ENCODE measurements around the gene LGR6. TPM values are rescaled to one million over a fixed set of nuclear protein-coding genes. Genes with fewer than 3 reads are reported as not detected.
"Not testable (repeated sequence)": the region's sequence is repeated elsewhere in the genome, so short reads cannot be mapped to it uniquely, and the experiment has no call there.

Gene LGR6
- total RNA-seq, 2 donors from 2014 or later: 1.3 to 1.6 TPM

GRCh38 chr1:202343652-202344349, 150.2 kb downstream of the LGR6 start:
- no peaks in the 10 kb centered on the region for H3K9me3 ChIP-seq
- H3K27me3 ChIP-seq: no peaks in the 10 kb centered on the region
- TF ChIP-seq, protein P1, sequence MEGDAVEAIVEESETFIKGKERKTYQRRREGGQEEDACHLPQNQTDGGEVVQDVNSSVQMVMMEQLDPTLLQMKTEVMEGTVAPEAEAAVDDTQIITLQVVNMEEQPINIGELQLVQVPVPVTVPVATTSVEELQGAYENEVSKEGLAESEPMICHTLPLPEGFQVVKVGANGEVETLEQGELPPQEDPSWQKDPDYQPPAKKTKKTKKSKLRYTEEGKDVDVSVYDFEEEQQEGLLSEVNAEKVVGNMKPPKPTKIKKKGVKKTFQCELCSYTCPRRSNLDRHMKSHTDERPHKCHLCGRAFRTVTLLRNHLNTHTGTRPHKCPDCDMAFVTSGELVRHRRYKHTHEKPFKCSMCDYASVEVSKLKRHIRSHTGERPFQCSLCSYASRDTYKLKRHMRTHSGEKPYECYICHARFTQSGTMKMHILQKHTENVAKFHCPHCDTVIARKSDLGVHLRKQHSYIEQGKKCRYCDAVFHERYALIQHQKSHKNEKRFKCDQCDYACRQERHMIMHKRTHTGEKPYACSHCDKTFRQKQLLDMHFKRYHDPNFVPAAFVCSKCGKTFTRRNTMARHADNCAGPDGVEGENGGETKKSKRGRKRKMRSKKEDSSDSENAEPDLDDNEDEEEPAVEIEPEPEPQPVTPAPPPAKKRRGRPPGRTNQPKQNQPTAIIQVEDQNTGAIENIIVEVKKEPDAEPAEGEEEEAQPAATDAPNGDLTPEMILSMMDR (IDR thresholded peaks at IDR 0.05): peak; percentile 84
- DNase-seq: no peak
- intact Hi-C loops (cut with DNase I): no loop called here
- no peak overlapping the region for H3K9ac ChIP-seq (ENCODE audit: low read depth in 2 of 2, low read length in 2 of 2)
- peaks cover 4% of the 10 kb centered on the region for H3K4me1 ChIP-seq
- no peak overlapping the region for H3K4me3 ChIP-seq
- H3K27ac ChIP-seq: no peak overlapping the region
- no peaks in the 10 kb centered on the region for H3K36me3 ChIP-seq

- no peak for DNase-seq
- Histone ChIP-seq H3K4me1 (peaks cover 6% of the 10 kb centered on the region), H3K27me3 (no peaks in the 10 kb centered on the region), H3K27ac (no peak overlapping the region), H3K36me3 (no peaks in the 10 kb centered on the region), H3K9me3 (no peaks in the 10 kb centered on the region), H3K4me3 (no peak overlapping the region), H3K9ac (ENCODE audit: low read depth in 2 of 2, low read length in 2 of 2) (no peak overlapping the region)
- intact Hi-C loops (cut with DNase I): no loop called here
- TF ChIP-seq, protein P1 (IDR thresholded peaks at IDR 0.05): no peak
These were observed 154.5 kb downstream of the LGR6 start for GRCh38 chr1:202348005-202348508.

GRCh38 chr1:202348509-202349205, 155.1 kb downstream of the LGR6 start, which contains the start of gene PPP1R12B:
Gene PPP1R12B (plus strand): TSS chr1:202348699. CDS start chr1:202348852, 153 bp downstream.
- intact Hi-C loops (cut with DNase I): no loop called here

GRCh38 chr1:202349206-202349928, 155.8 kb downstream of the LGR6 start:
- peak overlapping the region; percentile 88 for H3K27ac ChIP-seq
- peaks cover 6% of the 10 kb centered on the region for H3K4me1 ChIP-seq
- DNase-seq: no peak
- peak overlapping the region; percentile 90 to 91 for H3K9ac ChIP-seq (ENCODE audit: low read depth in 2 of 2, low read length in 2 of 2)
- TF ChIP-seq, protein P1 (IDR thresholded peaks at IDR 0.05): no peak
- no peaks in the 10 kb centered on the region for H3K9me3 ChIP-seq
- H3K36me3 ChIP-seq: no peaks in the 10 kb centered on the region
- H3K4me3 ChIP-seq: peak overlapping the region; percentile 100
- no peaks in the 10 kb centered on the region for H3K27me3 ChIP-seq
- intact Hi-C loops (cut with DNase I): no loop called here

More at GRCh38 chr1:202348509-202349205, 155.1 kb downstream of the LGR6 start, which contains the start of gene PPP1R12B:
- peak within 1 kb of the TSS; percentile 88 for H3K27ac ChIP-seq
- H3K9ac ChIP-seq (ENCODE audit: low read depth in 2 of 2, low read length in 2 of 2): peak within 1 kb of the TSS; percentile 90 to 91
- TF ChIP-seq, protein P1 (IDR thresholded peaks at IDR 0.05): no peak
- DNase-seq: peak; percentile 97
- H3K27me3 ChIP-seq: no peaks in the 10 kb centered on the region
- H3K9me3 ChIP-seq: no peaks in the 10 kb centered on the region
- H3K4me3 ChIP-seq: peak within 1 kb of the TSS; percentile 100
- H3K36me3 ChIP-seq: no peaks in the 10 kb centered on the region
- H3K4me1 ChIP-seq: peaks cover 6% of the 10 kb centered on the region

GRCh38 chr1:202351725-202352124, 158.1 kb downstream of the LGR6 start:
- intact Hi-C loops (cut with DNase I): no loop called here
- Histone ChIP-seq H3K4me1 (peaks cover 6% of the 10 kb centered on the region), H3K27me3 (no peaks in the 10 kb centered on the region), H3K27ac (no peak overlapping the region), H3K4me3 (no peak overlapping the region), H3K9ac (ENCODE audit: low read depth in 2 of 2, low read length in 2 of 2) (no peak overlapping the region), H3K36me3 (no peaks in the 10 kb centered on the region), H3K9me3 (no peaks in the 10 kb centered on the region)
- DNase-seq: no peak
- TF ChIP-seq, protein P1 (IDR thresholded peaks at IDR 0.05): no peak

GRCh38 chr1:202352583-202353197, 159.1 kb downstream of the LGR6 start:
- H3K9me3 ChIP-seq; H3K36me3 ChIP-seq; DNase-seq; H3K4me3 ChIP-seq; H3K4me1 ChIP-seq; H3K9ac ChIP-seq (ENCODE audit: low read depth in 2 of 2, low read length in 2 of 2); H3K27me3 ChIP-seq; intact Hi-C loops (cut with DNase I); H3K27ac ChIP-seq: not testable (repeated sequence)
